K562 (cell line): ENCODE data around the gene DYSF. TPM values are rescaled to one million over a fixed set of nuclear protein-coding genes. Genes with fewer than 3 reads are reported as not detected.

Experiments
- ATAC-seq: fragments of 200-7000 bp; cut with Tn5 transposase; 3 replicates; pipeline ENCODE4 v1.9.1; 2020; ENCODE audit warnings: moderate library complexity
- BruUV-seq: library from RNA; stranded (reverse); fragments of 400-500 nt; replicated peaks from 2 replicates; lab custom pipeline; 2021; lab: Mats Ljungman, UMichigan
- CTCF ChIA-PET: fragments of 300-600 bp; formaldehyde crosslinking; extraction: SDS; loops from one replicate; lab custom pipeline; 2021; ENCODE audit warnings: low intra/inter-chr PET ratio; lab: Yijun Ruan, JAX
- POLR2A ChIA-PET: fragments of 300-600, 350-650 bp; sonication (Branson Sonifier 250); formaldehyde crosslinking; extraction: SDS; loops from one replicate; lab custom pipeline; 2021; ENCODE audit warnings: antibody characterized with exemption, inconsistent platforms; lab: Yijun Ruan, JAX
- DNase-seq, 4 experiments: peaks; one replicate each; pipeline versions ENCODE4 v3.0.0 to v3.0.0-alpha.2; 2011 to 2018; ENCODE audit warnings: low spot score in 3 of 4, mixed read lengths in 3 of 4; ENCODE audit errors: extremely low read depth in 1 of 4
- FAIRE-seq: peaks from 2 replicates; lab custom pipeline; 2011; peaks lifted over from hg19 to GRCh38; lab: Jason Lieb, UNC
- H2AFZ ChIP-seq: 2 replicates; pipeline ENCODE4 v1.6.0; 2011; ENCODE audit warnings: low read depth, low read length, control low read depth, inconsistent platforms
- H3K27ac ChIP-seq: fragments of 200-600 bp; 3 replicates; pipeline ENCODE4 v1.8.0; 2011; ENCODE audit warnings: low read depth, mild to moderate bottlenecking, control low read depth, inconsistent platforms, low read length, moderate library complexity, mixed read lengths; ENCODE audit errors: extremely low read depth
- H3K27me3 ChIP-seq, 2 experiments: fragments of 300-600 bp in 1 of 2; 2 replicates in 1 of 2; 3 replicates in 1 of 2; pipeline versions ENCODE4 v1.6.0 to v1.8.0; 2011; ENCODE audit warnings: inconsistent platforms in 2 of 2, low read length in 2 of 2, mild to moderate bottlenecking in 1 of 2, mixed read lengths in 1 of 2, moderate library complexity in 1 of 2; ENCODE audit not compliant: control insufficient read depth in 2 of 2, insufficient read depth in 2 of 2
- H3K36me3 ChIP-seq: fragments of 300-600 bp; 3 replicates; pipeline ENCODE4 v1.8.0; 2011; ENCODE audit warnings: mild to moderate bottlenecking, low read length, inconsistent platforms; ENCODE audit not compliant: control insufficient read depth, insufficient read depth
- H3K4me1 ChIP-seq, 2 experiments: fragments of 200-600 bp in 1 of 2; replicated peaks in 1 of 2; 2 replicates in 1 of 2; 3 replicates in 1 of 2; pipeline versions ENCODE4 v1.5.1 to v1.8.0; 2011; ENCODE audit warnings: inconsistent platforms in 2 of 2, low read length in 2 of 2, mild to moderate bottlenecking in 1 of 2, mixed read lengths in 1 of 2, moderate library complexity in 1 of 2; ENCODE audit not compliant: control insufficient read depth in 2 of 2, insufficient read depth in 2 of 2
- H3K4me2 ChIP-seq: 2 replicates; pipeline ENCODE4 v1.6.1; 2011; ENCODE audit warnings: low read length, control low read depth, inconsistent platforms, mixed read lengths; ENCODE audit not compliant: insufficient read depth
- H3K4me3 ChIP-seq: fragments of 200-600 bp; sonication (generic), shearing (Covaris generic); 2 replicates; pipeline ENCODE4 v1.5.1; 2016; ENCODE audit warnings: control low read depth, inconsistent platforms
- H3K79me2 ChIP-seq: fragments of 200-600 bp; 3 replicates; pipeline ENCODE4 v1.8.0; 2011; ENCODE audit warnings: low read length, inconsistent platforms; ENCODE audit not compliant: control insufficient read depth, insufficient read depth
- H3K9ac ChIP-seq, 2 experiments: 2 replicates each; pipeline versions ENCODE4 v1.6.0 to v1.6.1; 2011; ENCODE audit warnings: low read depth in 2 of 2, low read length in 2 of 2, control low read depth in 1 of 2, inconsistent platforms in 1 of 2, mild to moderate bottlenecking in 1 of 2, mixed read lengths in 1 of 2; ENCODE audit not compliant: insufficient read depth in 1 of 2
- H3K9me1 ChIP-seq: one replicate; pipeline ENCODE4 v1.6.0; 2011; ENCODE audit warnings: inconsistent platforms, mild to moderate bottlenecking, low read length, moderate library complexity; ENCODE audit not compliant: control insufficient read depth, insufficient read depth
- H3K9me3 ChIP-seq: replicated peaks from 2 replicates; pipeline ENCODE4 v1.5.1; 2011; ENCODE audit warnings: low read depth, low read length, inconsistent platforms; ENCODE audit not compliant: control insufficient read depth, insufficient read depth
- H4K20me1 ChIP-seq: replicated peaks from 2 replicates; pipeline ENCODE4 v1.6.1; 2011; ENCODE audit warnings: low read length, inconsistent platforms, mixed read lengths; ENCODE audit not compliant: control insufficient read depth, insufficient read depth
- ATF1 ChIP-seq, 2 experiments: fragments of 450-650 bp in 1 of 2; IDR thresholded peaks; 2 replicates each; pipeline ENCODE4 v1.6.1; 2016; ENCODE audit warnings: missing compliant biosample characterization in 1 of 2, missing genetic modification characterization in 1 of 2
- BRF2 ChIP-seq: IDR thresholded peaks from 3 replicates; pipeline ENCODE4 v1.6.1; 2011; ENCODE audit warnings: borderline replicate concordance, mild to moderate bottlenecking; ENCODE audit not compliant: insufficient read length, insufficient read depth
- CTBP1 ChIP-seq: fragments of 450-650 bp; IDR thresholded peaks from 2 replicates; pipeline ENCODE4 v1.6.1; 2016; ENCODE audit warnings: borderline replicate concordance
- FOXA1 ChIP-seq: fragments of 450-650 bp; IDR thresholded peaks from 2 replicates; pipeline ENCODE4 v1.6.1; 2016; ENCODE audit warnings: mild to moderate bottlenecking, borderline replicate concordance
- FOXA3 ChIP-seq, 2 experiments: fragments of 450-650 bp in 1 of 2; sonication (generic) in 1 of 2; formaldehyde crosslinking; IDR thresholded peaks in 1 of 2; conservative IDR thresholded peaks in 1 of 2; 2 replicates each; pipeline versions ENCODE4 v1.4.0 to v1.8.0; 2020 to 2022; ENCODE audit warnings: mild to moderate bottlenecking in 2 of 2, missing genetic modification reagents in 1 of 2
- IRF2 ChIP-seq: sonication (generic); formaldehyde crosslinking; IDR thresholded peaks from 2 replicates; pipeline ENCODE4 v1.8.1; 2022; ENCODE audit warnings: mild to moderate bottlenecking, missing genetic modification reagents
- JUN ChIP-seq, 2 experiments: sonication (generic) in 1 of 2; formaldehyde crosslinking in 1 of 2; IDR thresholded peaks; 2 replicates each; pipeline versions ENCODE4 v1.6.1 to v1.8.0; 2012 to 2022; ENCODE audit warnings: borderline replicate concordance in 2 of 2, mild to moderate bottlenecking in 2 of 2, improper control_type of control experiment in 1 of 2, low read depth in 1 of 2, low read length in 1 of 2, missing genetic modification reagents in 1 of 2
- MAFK ChIP-seq: IDR thresholded peaks from 2 replicates; pipeline ENCODE4 v1.6.1; 2011; ENCODE audit warnings: low read length, improper control_type of control experiment
- MAZ ChIP-seq, 2 experiments: fragments of 450-650 bp in 1 of 2; sonication (generic) in 1 of 2; formaldehyde crosslinking; IDR thresholded peaks in 1 of 2; conservative IDR thresholded peaks in 1 of 2; 2 replicates each; pipeline versions ENCODE4 v1.4.0 to v1.5.0; 2020; ENCODE audit warnings: mild to moderate bottlenecking in 1 of 2, missing genetic modification reagents in 1 of 2
- MCM2 ChIP-seq: fragments of 450-650 bp; IDR thresholded peaks from 2 replicates; pipeline ENCODE4 v1.6.1; 2017; ENCODE audit warnings: low read depth, mild to moderate bottlenecking
- MTA2 ChIP-seq: fragments of 450-650 bp; IDR thresholded peaks from 2 replicates; pipeline ENCODE4 v1.6.1; 2016; ENCODE audit warnings: low read depth
- SAP30 ChIP-seq: fragments of 200-600 bp; sonication (generic); IDR thresholded peaks from 2 replicates; pipeline ENCODE4 v1.6.1; 2012; ENCODE audit warnings: borderline replicate concordance, low read depth, mild to moderate bottlenecking, moderate library complexity, low read length, control low read depth, inconsistent platforms; ENCODE audit not compliant: insufficient read depth, poor library complexity, severe bottlenecking
- SOX6 ChIP-seq: fragments of 450-650 bp; IDR thresholded peaks from 2 replicates; pipeline ENCODE4 v1.6.1; 2014; ENCODE audit warnings: mild to moderate bottlenecking
- TRIM28 ChIP-seq: fragments of 450-650 bp; IDR thresholded peaks from 2 replicates; pipeline ENCODE4 v1.6.1; 2017
- ZNF146 ChIP-seq: IDR thresholded peaks from one replicate; pipeline ENCODE4 v1.6.1; 2018; ENCODE audit warnings: missing compliant biosample characterization; ENCODE audit not compliant: unreplicated experiment
- ZNF695 ChIP-seq: fragments of 450-650 bp; formaldehyde crosslinking; IDR thresholded peaks from 2 replicates; pipeline ENCODE4 v1.4.0; 2020; ENCODE audit warnings: mild to moderate bottlenecking, moderate library complexity
- WGBS: fragments of 100-300 bp; shearing (Covaris generic); methylation state at CpG from one replicate; pipeline ENCODE4 v1.1.6; 2016; ENCODE audit warnings: low coverage, mixed read lengths; ENCODE audit not compliant: insufficient coverage; ENCODE audit errors: missing lambda C conversion rate; 5-methylcytosine and 5-hydroxymethylcytosine counted together
- in situ Hi-C: fragments of 300-500 bp; cut with MboI; formaldehyde crosslinking; loops from 4 replicates; pipeline ENCODE4 v1.15.0; 2018; ENCODE audit warnings: inconsistent platforms, mixed read lengths
- intact Hi-C: fragments of 100-400 bp; cut with micrococcal nuclease; formaldehyde crosslinking; loops from 2 replicates; pipeline ENCODE4 v1.14.2; 2022
- polyA plus RNA-seq, 8 experiments: library from polyadenylated mRNA; depleted of rRNA in 4 of 8; stranded (reverse) in 5 of 8; unstranded in 3 of 8; fragments of >200 nt; fragmentation: Nextera tagmentation in 2 of 8; fragmentation: Illumina TruSeq in 1 of 8; extraction: Ambion mirVana in 2 of 8; extraction: Trizol in 1 of 8; gene quantifications; 2 replicates each; pipeline versions ENCODE4 v1.2.1 to v1.2.3, GENCODE V29; 2011 to 2014; ENCODE audit warnings: inconsistent platforms in 1 of 8, missing spikeins in 1 of 8
- total RNA-seq, 7 experiments: library from RNA; depleted of rRNA in 6 of 7; stranded (reverse); fragments of >200 nt in 6 of 7; fragmentation: Illumina TruSeq in 2 of 7; extraction: Trizol in 2 of 7; gene quantifications; 2 replicates each; pipeline versions ENCODE4 v1.2.1 to v1.2.3, GENCODE V29; 2011 to 2021; ENCODE audit warnings: low replicate concordance in 1 of 7
- TF ChIP-seq, protein P1 (sequence below): fragments of 450-650 bp; formaldehyde crosslinking; IDR thresholded peaks from 2 replicates; pipeline ENCODE4 v1.4.0; 2020; ENCODE audit warnings: mild to moderate bottlenecking, moderate library complexity
- TF ChIP-seq, protein P2 (sequence below): fragments of 450-650 bp; IDR thresholded peaks from 2 replicates; pipeline ENCODE4 v1.6.1; 2018; ENCODE audit warnings: mild to moderate bottlenecking, low read depth; ENCODE audit not compliant: partially characterized antibody

Gene DYSF
- total and polyA plus RNA-seq, 9 of the 15 experiments (the other 6 are each of a cell fraction or from before 2014, with no cell fraction given), result 0.01 to 0.80 (median 0.29) TPM

GRCh38 chr2:71719520-71720282, 266.3 kb downstream of the DYSF start:
- Histone ChIP-seq H3K4me1 (peaks cover 0 to 3% of the 10 kb centered on the region in 2 experiments; a peak in 1 of 5 replicates), H3K9ac (no peak overlapping the region), H3K9me3 (peaks cover 2% of the 10 kb centered on the region; the same call in 1 of the 2 replicates), H4K20me1 (no peaks in the 10 kb centered on the region), H3K4me3 (no peak overlapping the region), H3K9me1 (no peaks in the 10 kb centered on the region), H2AFZ (no peak overlapping the region), H3K79me2 (no peaks in the 10 kb centered on the region), H3K27ac (no peak overlapping the region), H3K27me3 (peaks cover 0 to 21% of the 10 kb centered on the region in 2 experiments; a peak in 3 of 5 replicates), H3K36me3 (no peaks in the 10 kb centered on the region), H3K4me2 (no peak overlapping the region)
- DNase-seq, result no peak
- ATAC-seq, result no peak
- in situ Hi-C loops (no loop called here), intact Hi-C loops (no loop called here)
- WGBS, result 0% methylated on average over 4 of the region's 5 CpGs
- POLR2A ChIA-PET, result no interaction called here
- no peak for FAIRE-seq
- no TSS peak for BruUV-seq
- CTCF ChIA-PET, result no interaction called here
- TF ChIP-seq FOXA3 (CRISPR knock-in tag; conservative IDR thresholded peaks at IDR 0.05 in 1 of 2, IDR thresholded peaks at IDR 0.05 in 1 of 2) (no peak), ZNF146 (CRISPR knock-in tag) (no peak), FOXA1 (no peak), ZNF695 (CRISPR knock-in tag) (no peak), TRIM28 (no peak), MTA2 (no peak), MAFK (no peak), CTBP1 (no peak), MCM2 (no peak), IRF2 (CRISPR knock-in tag) (no peak), JUN (IDR thresholded peaks at IDR 0.05; ENCODE audit: borderline replicate concordance, low read depth, low read length) (no peak), JUN (CRISPR knock-in tag; IDR thresholded peaks at IDR 0.05; ENCODE audit: borderline replicate concordance) (no peak), SOX6 (no peak), BRF2 (no peak), SAP30 (no peak), MAZ (CRISPR knock-in tag; conservative IDR thresholded peaks at IDR 0.05 in 1 of 2, IDR thresholded peaks at IDR 0.05 in 1 of 2) (no peak), ATF1 (CRISPR knock-in tag; IDR thresholded peaks at IDR 0.05) (no peak), ATF1 (tag; IDR thresholded peaks at IDR 0.05) (no peak)
- TF ChIP-seq, protein P1, sequence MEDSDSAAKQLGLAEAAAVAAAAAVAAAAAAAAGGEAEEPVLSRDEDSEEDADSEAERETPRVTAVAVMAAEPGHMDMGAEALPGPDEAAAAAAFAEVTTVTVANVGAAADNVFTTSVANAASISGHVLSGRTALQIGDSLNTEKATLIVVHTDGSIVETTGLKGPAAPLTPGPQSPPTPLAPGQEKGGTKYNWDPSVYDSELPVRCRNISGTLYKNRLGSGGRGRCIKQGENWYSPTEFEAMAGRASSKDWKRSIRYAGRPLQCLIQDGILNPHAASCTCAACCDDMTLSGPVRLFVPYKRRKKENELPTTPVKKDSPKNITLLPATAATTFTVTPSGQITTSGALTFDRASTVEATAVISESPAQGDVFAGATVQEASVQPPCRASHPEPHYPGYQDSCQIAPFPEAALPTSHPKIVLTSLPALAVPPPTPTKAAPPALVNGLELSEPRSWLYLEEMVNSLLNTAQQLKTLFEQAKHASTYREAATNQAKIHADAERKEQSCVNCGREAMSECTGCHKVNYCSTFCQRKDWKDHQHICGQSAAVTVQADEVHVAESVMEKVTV (CRISPR knock-in tag), result no peak
- TF ChIP-seq, protein P2, sequence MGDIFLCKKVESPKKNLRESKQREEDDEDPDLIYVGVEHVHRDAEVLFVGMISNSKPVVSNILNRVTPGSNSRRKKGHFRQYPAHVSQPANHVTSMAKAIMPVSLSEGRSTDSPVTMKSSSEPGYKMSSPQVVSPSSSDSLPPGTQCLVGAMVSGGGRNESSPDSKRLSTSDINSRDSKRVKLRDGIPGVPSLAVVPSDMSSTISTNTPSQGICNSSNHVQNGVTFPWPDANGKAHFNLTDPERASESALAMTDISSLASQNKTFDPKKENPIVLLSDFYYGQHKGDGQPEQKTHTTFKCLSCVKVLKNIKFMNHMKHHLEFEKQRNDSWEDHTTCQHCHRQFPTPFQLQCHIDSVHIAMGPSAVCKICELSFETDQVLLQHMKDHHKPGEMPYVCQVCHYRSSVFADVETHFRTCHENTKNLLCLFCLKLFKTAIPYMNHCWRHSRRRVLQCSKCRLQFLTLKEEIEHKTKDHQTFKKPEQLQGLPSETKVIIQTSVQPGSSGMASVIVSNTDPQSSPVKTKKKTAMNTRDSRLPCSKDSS, result no peak
